ENCODE results near the gene DGKI. TPM values are rescaled to one million over a fixed set of nuclear protein-coding genes. Genes with fewer than 3 reads are reported as not detected.

Gene DGKI
- total and polyA plus RNA-seq, 4 experiments from 2014 or later: 0.11 TPM; not detected in 3

DNA sequence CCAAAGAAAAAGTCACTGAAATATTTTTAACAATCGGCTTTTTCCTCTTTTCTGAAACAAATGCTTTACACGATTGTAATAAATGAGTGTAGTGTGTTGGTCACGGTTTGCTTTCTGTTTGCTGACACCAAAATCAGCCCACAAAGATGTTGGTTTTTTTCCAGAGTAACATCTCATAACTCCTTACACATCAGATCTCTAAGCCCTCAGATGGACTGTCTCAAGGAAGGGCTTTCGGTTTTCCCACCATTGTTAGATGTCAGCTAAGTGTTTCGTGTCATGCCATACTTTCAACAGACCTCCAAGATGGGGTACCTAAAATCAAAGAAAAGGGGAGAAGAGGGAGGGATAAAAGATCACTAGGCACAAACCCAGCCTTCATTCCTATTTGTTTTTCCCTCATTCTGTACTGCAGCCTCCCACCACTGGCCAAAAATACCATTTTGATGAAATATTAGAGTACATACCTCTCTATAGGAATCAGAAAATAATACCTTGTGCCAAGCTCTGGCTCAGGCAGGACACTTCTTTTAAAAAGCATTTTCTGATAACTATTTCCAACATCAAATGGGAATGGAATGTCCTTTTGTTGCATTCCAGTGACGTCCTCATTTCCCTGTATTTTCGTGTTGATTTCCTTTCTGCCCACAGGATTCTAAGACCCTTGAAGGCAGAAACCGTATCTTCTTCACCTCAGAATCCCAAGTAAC, 159.1 kb downstream of the DGKI start:
- no peak overlapping the region for H3K4me3 Mint-ChIP-seq
- DNase-seq: no peak
- no peak overlapping the region for H3K4me3 ChIP-seq (ENCODE audit: low read length in 2 of 2)
- ChIA-PET POLR2A (ENCODE audit: partially characterized antibody) (no interaction called here), CTCF (ENCODE audit: partially characterized antibody) (no interaction called here)
- no peaks in the 10 kb centered on the region for H3K36me3 Mint-ChIP-seq
- no peaks in the 10 kb centered on the region for H3K9me3 ChIP-seq (ENCODE audit: control insufficient read depth in 1 of 2, low read length in 2 of 2)
- no peaks in the 10 kb centered on the region for H3K27me3 ChIP-seq (ENCODE audit: insufficient read depth, low read length)
- no peaks in the 10 kb centered on the region for H3K9me3 Mint-ChIP-seq
- H3K4me1 ChIP-seq (ENCODE audit: insufficient read depth, low read length): no peaks in the 10 kb centered on the region
- no peaks in the 10 kb centered on the region for H3K36me3 ChIP-seq (ENCODE audit: insufficient read depth, low read length)
- H3K27me3 Mint-ChIP-seq: peaks cover 7 to 9% of the 10 kb centered on the region in 2 donors
- H3K27ac ChIP-seq (ENCODE audit: low read depth, low read length): no peak overlapping the region
- no peaks in the 10 kb centered on the region for H3K4me1 Mint-ChIP-seq
- intact Hi-C loops (cut with micrococcal nuclease): no loop called here
- H3K27ac Mint-ChIP-seq: no peak overlapping the region

DNA sequence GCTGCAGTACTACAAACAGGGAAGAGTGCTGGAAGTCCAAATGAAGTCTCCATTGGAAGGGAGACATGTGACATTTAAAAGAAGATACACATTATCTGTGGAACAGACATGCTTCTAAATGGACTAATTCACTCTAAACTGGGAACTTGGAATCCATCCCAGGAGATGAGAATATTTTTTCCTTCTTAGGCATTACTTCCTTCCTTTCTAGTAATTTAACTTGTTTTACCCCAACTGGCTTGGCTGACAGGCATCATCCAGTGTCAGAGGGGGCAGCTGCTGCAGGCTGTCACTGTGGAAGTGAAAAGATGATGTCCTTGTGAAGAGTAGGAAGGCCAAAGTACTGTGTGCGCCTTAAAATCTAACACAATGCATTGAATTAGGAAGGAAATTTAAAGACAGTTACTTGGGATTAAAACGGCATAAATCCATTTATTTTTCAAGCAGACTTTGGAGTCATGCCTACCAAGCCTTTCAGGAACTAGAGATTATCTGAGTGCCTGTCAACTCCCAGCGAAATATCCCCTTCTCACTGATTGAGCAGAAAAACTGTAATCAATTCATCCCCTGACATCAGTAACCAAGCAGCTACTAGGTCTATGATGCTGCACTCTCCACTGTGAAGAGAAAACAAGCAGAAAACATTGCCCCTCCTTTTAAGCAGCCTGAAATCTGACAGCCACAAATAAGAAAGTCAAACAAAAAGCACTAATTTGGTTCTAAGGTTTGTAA, 161.2 kb downstream of the DGKI start:
- H3K4me3 ChIP-seq (ENCODE audit: low read length in 2 of 2): no peak overlapping the region
- H3K36me3 ChIP-seq (ENCODE audit: insufficient read depth, low read length): no peaks in the 10 kb centered on the region
- Mint-ChIP-seq H3K36me3 (no peaks in the 10 kb centered on the region), H3K27me3 (peaks cover 6 to 9% of the 10 kb centered on the region in 2 donors), H3K4me3 (no peak overlapping the region), H3K9me3 (no peaks in the 10 kb centered on the region), H3K4me1 (no peaks in the 10 kb centered on the region), H3K27ac (no peak overlapping the region)
- POLR2A ChIA-PET (ENCODE audit: partially characterized antibody): no interaction called here
- intact Hi-C loops (cut with micrococcal nuclease): no loop called here
- no peak for DNase-seq
- no peaks in the 10 kb centered on the region for H3K4me1 ChIP-seq (ENCODE audit: insufficient read depth, low read length)
- no peaks in the 10 kb centered on the region for H3K27me3 ChIP-seq (ENCODE audit: insufficient read depth, low read length)
- H3K27ac ChIP-seq (ENCODE audit: low read depth, low read length): no peak overlapping the region
- CTCF ChIA-PET (ENCODE audit: partially characterized antibody): no interaction called here
- H3K9me3 ChIP-seq (ENCODE audit: control insufficient read depth in 1 of 2, low read length in 2 of 2): no peaks in the 10 kb centered on the region

DNA sequence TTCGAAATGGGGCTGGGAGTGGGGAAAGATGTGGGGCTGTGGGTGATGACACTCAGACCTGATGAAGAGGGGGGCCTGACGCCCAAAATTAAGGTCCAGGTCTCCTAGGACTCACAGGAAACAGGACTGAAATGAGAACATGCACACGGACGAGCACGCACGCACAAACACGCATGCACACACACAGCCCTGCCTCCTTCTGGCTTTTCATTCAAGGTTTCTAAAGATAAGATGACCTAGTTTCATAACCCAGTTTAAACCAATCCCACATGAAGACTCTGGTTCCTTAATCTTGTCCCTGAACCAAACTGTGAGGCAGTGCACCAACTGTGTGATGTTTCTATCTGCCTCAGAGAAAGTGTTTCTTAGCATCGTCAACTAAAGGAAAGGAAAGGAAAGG, 162.0 kb downstream of the DGKI start:
- H3K36me3 Mint-ChIP-seq: no peaks in the 10 kb centered on the region
- Histone ChIP-seq H3K4me3 (ENCODE audit: low read length in 2 of 2) (no peak overlapping the region), H3K9me3 (ENCODE audit: control insufficient read depth in 1 of 2, low read length in 2 of 2) (no peaks in the 10 kb centered on the region), H3K4me1 (ENCODE audit: insufficient read depth, low read length) (no peaks in the 10 kb centered on the region), H3K36me3 (ENCODE audit: insufficient read depth, low read length) (no peaks in the 10 kb centered on the region), H3K27ac (ENCODE audit: low read depth, low read length) (no peak overlapping the region), H3K27me3 (ENCODE audit: insufficient read depth, low read length) (no peaks in the 10 kb centered on the region)
- intact Hi-C loops (cut with micrococcal nuclease): no loop called here
- H3K27me3 Mint-ChIP-seq: peaks cover 6 to 9% of the 10 kb centered on the region in 2 donors
- CTCF ChIA-PET (ENCODE audit: partially characterized antibody): no interaction called here
- no peak overlapping the region for H3K4me3 Mint-ChIP-seq
- no peak for DNase-seq
- H3K4me1 Mint-ChIP-seq: no peaks in the 10 kb centered on the region
- H3K9me3 Mint-ChIP-seq: no peaks in the 10 kb centered on the region
- no peak overlapping the region for H3K27ac Mint-ChIP-seq
- POLR2A ChIA-PET (ENCODE audit: partially characterized antibody): no interaction called here

DNA sequence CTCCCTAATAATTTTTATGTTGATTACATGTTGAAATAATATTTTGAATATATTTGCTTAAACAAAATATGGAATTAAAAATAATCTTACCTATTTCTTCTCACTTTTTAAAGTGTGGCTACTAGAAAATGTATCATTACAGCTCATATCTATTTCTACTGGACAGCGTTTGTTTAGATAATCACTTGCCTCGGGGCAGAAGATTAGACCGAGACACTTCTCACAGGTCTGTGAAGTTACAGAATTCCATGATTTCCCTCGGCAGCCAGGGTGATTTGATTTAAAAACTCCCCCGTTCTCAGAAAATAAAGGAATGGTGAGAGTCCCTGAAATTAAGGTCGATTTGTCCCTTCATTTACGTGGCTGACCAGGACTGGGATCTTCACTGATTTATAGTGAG, 162.5 kb downstream of the DGKI start:
- Mint-ChIP-seq H3K27ac (no peak overlapping the region), H3K36me3 (no peaks in the 10 kb centered on the region), H3K9me3 (no peaks in the 10 kb centered on the region), H3K4me1 (no peaks in the 10 kb centered on the region), H3K4me3 (no peak overlapping the region), H3K27me3 (peaks cover 6 to 9% of the 10 kb centered on the region in 2 donors)
- POLR2A ChIA-PET (ENCODE audit: partially characterized antibody): no interaction called here
- no peak overlapping the region for H3K4me3 ChIP-seq (ENCODE audit: low read length in 2 of 2)
- CTCF ChIA-PET (ENCODE audit: partially characterized antibody): no interaction called here
- DNase-seq: no peak
- H3K27ac ChIP-seq (ENCODE audit: low read depth, low read length): no peak overlapping the region
- no peaks in the 10 kb centered on the region for H3K27me3 ChIP-seq (ENCODE audit: insufficient read depth, low read length)
- intact Hi-C loops (cut with micrococcal nuclease): no loop called here
- H3K9me3 ChIP-seq (ENCODE audit: control insufficient read depth in 1 of 2, low read length in 2 of 2): no peaks in the 10 kb centered on the region
- no peaks in the 10 kb centered on the region for H3K4me1 ChIP-seq (ENCODE audit: insufficient read depth, low read length)
- H3K36me3 ChIP-seq (ENCODE audit: insufficient read depth, low read length): no peaks in the 10 kb centered on the region

DNA sequence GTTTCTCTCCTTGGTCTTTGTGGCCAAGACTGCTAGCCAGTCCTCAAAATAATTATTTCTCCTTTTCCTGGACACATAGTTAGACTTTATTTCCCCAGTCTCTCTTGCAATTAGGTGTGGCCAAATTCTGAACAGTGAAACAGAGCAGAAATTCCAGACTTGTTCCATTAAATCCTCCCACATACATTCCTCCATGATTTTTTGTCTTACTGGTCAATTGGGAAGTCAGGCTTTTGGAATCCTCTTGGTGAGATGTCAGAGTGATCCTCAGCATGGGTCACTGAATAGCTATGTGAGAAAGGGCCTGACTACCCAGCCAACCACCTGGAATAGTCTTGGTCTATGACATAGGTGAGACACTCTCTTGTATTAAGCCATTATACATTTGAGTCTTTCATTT, 164.2 kb downstream of the DGKI start:
- Histone ChIP-seq H3K27me3 (ENCODE audit: insufficient read depth, low read length) (no peaks in the 10 kb centered on the region), H3K4me1 (ENCODE audit: insufficient read depth, low read length) (no peaks in the 10 kb centered on the region), H3K4me3 (ENCODE audit: low read length in 2 of 2) (no peak overlapping the region), H3K27ac (ENCODE audit: low read depth, low read length) (no peak overlapping the region), H3K9me3 (ENCODE audit: control insufficient read depth in 1 of 2, low read length in 2 of 2) (no peaks in the 10 kb centered on the region), H3K36me3 (ENCODE audit: insufficient read depth, low read length) (no peaks in the 10 kb centered on the region)
- ChIA-PET CTCF (ENCODE audit: partially characterized antibody) (no interaction called here), POLR2A (ENCODE audit: partially characterized antibody) (no interaction called here)
- Mint-ChIP-seq H3K9me3 (no peaks in the 10 kb centered on the region), H3K27me3 (peaks cover 7 to 8% of the 10 kb centered on the region in 2 donors), H3K4me1 (no peaks in the 10 kb centered on the region), H3K36me3 (no peaks in the 10 kb centered on the region), H3K27ac (no peak overlapping the region), H3K4me3 (no peak overlapping the region)
- DNase-seq: no peak
- intact Hi-C loops (cut with micrococcal nuclease): no loop called here

DNA sequence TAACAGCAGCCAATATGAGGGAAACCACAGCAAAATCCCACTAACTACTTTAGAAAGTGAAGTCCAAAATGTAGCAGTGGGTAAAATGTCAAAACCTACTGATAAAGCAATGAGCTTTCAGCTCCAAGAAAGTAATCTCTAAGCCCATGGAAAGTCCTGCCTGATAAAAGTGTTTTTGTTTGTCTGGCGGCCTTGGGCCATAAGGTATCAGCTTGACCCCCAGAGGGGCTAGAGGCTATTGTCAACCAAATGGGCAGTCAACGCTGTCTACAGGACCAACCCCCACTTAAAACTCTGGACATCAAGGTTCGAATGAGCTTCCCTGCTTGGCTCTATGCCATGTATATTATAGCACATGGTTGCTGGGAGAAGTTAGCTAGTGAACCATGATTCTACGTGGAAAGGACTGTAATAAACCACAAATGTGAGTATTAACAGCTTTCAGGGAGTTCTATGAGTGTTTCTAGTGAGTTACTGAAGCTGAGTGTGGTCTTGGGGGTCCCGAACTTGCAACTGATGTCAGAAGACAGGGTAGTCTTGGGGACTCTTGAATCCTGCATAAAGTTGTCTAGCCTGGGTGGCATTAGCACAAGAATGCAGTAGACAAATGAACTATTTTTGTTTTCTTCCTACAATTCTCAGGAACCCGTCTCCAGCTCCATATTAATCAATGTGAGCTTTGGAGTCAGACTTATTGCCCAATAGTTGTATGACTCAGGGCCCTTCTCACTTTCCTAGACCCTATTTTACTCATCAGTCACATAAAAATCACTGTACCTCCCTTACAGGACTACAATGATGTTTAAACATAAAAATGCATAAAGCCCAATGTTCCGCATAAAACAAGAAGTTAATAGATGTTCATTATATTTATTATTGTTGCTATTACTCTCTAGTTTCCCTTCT, 164.9 kb downstream of the DGKI start:
- H3K4me3 ChIP-seq (ENCODE audit: low read length in 2 of 2): no peak overlapping the region
- peaks cover 6 to 8% of the 10 kb centered on the region in 2 donors for H3K27me3 Mint-ChIP-seq
- H3K4me1 Mint-ChIP-seq: no peaks in the 10 kb centered on the region
- H3K36me3 Mint-ChIP-seq: no peaks in the 10 kb centered on the region
- H3K4me3 Mint-ChIP-seq: no peak overlapping the region
- H3K27me3 ChIP-seq (ENCODE audit: insufficient read depth, low read length): no peaks in the 10 kb centered on the region
- no peaks in the 10 kb centered on the region for H3K9me3 Mint-ChIP-seq
- H3K4me1 ChIP-seq (ENCODE audit: insufficient read depth, low read length): no peaks in the 10 kb centered on the region
- CTCF ChIA-PET (ENCODE audit: partially characterized antibody): no interaction called here
- no peak for DNase-seq
- no peaks in the 10 kb centered on the region for H3K36me3 ChIP-seq (ENCODE audit: insufficient read depth, low read length)
- H3K27ac Mint-ChIP-seq: no peak overlapping the region
- intact Hi-C loops (cut with micrococcal nuclease): no loop called here
- H3K27ac ChIP-seq (ENCODE audit: low read depth, low read length): no peak overlapping the region
- H3K9me3 ChIP-seq (ENCODE audit: control insufficient read depth in 1 of 2, low read length in 2 of 2): no peaks in the 10 kb centered on the region
- POLR2A ChIA-PET (ENCODE audit: partially characterized antibody): no interaction called here

All from CD4-positive, alpha-beta memory T cell (primary cell).